Smooth muscle cell (in vitro differentiated cells): ENCODE measurements around the gene ANO2. TPM values are rescaled to one million over a fixed set of nuclear protein-coding genes. Genes with fewer than 3 reads are reported as not detected.

ENCODE experiments used
- DNase-seq: peaks from one replicate; lab custom pipeline; 2025; ENCODE audit not compliant: unreplicated experiment; lab: John Stamatoyannopoulos, UW
- H2AFZ ChIP-seq: fragments of 200-600 bp; sonication (generic); 2 replicates; pipeline ENCODE4 v1.6.0; 2016; ENCODE audit warnings: antibody characterized with exemption, low read depth, mild to moderate bottlenecking
- H3F3A ChIP-seq: fragments of 200-600 bp; sonication (generic); 2 replicates; pipeline ENCODE4 v1.6.0; 2017; ENCODE audit warnings: antibody characterized with exemption, low read depth
- H3K27ac ChIP-seq: fragments of 200-600 bp; sonication (generic); 2 replicates; pipeline ENCODE4 v1.5.1; 2016; ENCODE audit warnings: low read depth, mild to moderate bottlenecking
- H3K27me3 ChIP-seq: fragments of 200-600 bp; sonication (generic); 2 replicates; pipeline ENCODE4 v1.6.1; 2016; ENCODE audit warnings: low read depth, mild to moderate bottlenecking
- H3K36me3 ChIP-seq: fragments of 200-600 bp; sonication (generic); 2 replicates; pipeline ENCODE4 v1.5.1; 2016; ENCODE audit warnings: low read depth
- H3K4me1 ChIP-seq: fragments of 200-600 bp; sonication (generic); 2 replicates; pipeline ENCODE4 v1.5.1; 2016; ENCODE audit warnings: low read depth
- H3K4me2 ChIP-seq: fragments of 200-600 bp; sonication (generic); 2 replicates; pipeline ENCODE4 v1.6.0; 2016; ENCODE audit warnings: mild to moderate bottlenecking
- H3K4me3 ChIP-seq: fragments of 200-600 bp; sonication (generic); 2 replicates; pipeline ENCODE4 v1.5.1; 2016; ENCODE audit warnings: mild to moderate bottlenecking
- H3K79me2 ChIP-seq: fragments of 200-600 bp; sonication (generic); 2 replicates; pipeline ENCODE4 v1.6.0; 2016; ENCODE audit warnings: low read depth, mild to moderate bottlenecking
- H3K9ac ChIP-seq: fragments of 200-600 bp; sonication (generic); 2 replicates; pipeline ENCODE4 v1.6.0; 2016; ENCODE audit warnings: low read depth
- H3K9me3 ChIP-seq: fragments of 200-600 bp; sonication (generic); replicated peaks from 2 replicates; pipeline ENCODE4 v1.5.1; 2016; ENCODE audit warnings: low read depth
- H4K20me1 ChIP-seq: fragments of 200-600 bp; sonication (generic); 2 replicates; pipeline ENCODE4 v1.6.0; 2016; ENCODE audit warnings: low read depth
- WGBS: methylation state at CpG from one replicate; pipeline ENCODE4 v1.1.7; 2016; ENCODE audit warnings: low lambda C conversion rate; 5-methylcytosine and 5-hydroxymethylcytosine counted together
- polyA plus RNA-seq: library from polyadenylated mRNA; unstranded; fragments of >200 nt; fragmentation: Nextera tagmentation; extraction: Ambion mirVana; gene quantifications from 2 replicates; pipeline ENCODE4 v1.2.1, GENCODE V29; 2016
- total RNA-seq: library from RNA; depleted of rRNA; stranded (reverse); fragments of >200 nt; gene quantifications from 2 replicates; pipeline ENCODE4 v1.2.3, GENCODE V29; 2014
- TF ChIP-seq, protein P1 (sequence below): fragments of 200-600 bp; sonication (generic); IDR thresholded peaks from 2 replicates; pipeline ENCODE4 v1.5.1; 2017; ENCODE audit warnings: borderline replicate concordance, mild to moderate bottlenecking, antibody characterized with exemption; ENCODE audit not compliant: insufficient read depth, poor library complexity, severe bottlenecking

The ANO2 gene
- total and polyA plus RNA-seq, 2 experiments from 2014 or later: 0.18 TPM; not detected in 1

GRCh38 chr12:5927732-5928516, 17.1 kb downstream of the ANO2 start:
- 86% methylated on average over 4 of the region's 4 CpGs for WGBS
- peaks cover 11% of the 10 kb centered on the region for H3K27me3 ChIP-seq

GRCh38 chr12:5925646-5926045, 19.4 kb downstream of the ANO2 start:
- DNase-seq: no peak
- Histone ChIP-seq H4K20me1 (no peaks in the 10 kb centered on the region), H3K4me1 (no peaks in the 10 kb centered on the region), H2AFZ (no peak overlapping the region), H3K9me3 (no peaks in the 10 kb centered on the region), H3F3A (no peaks in the 10 kb centered on the region), H3K27me3 (peaks cover 11% of the 10 kb centered on the region), H3K9ac (no peak overlapping the region), H3K4me2 (no peak overlapping the region), H3K79me2 (no peaks in the 10 kb centered on the region), H3K4me3 (no peak overlapping the region), H3K36me3 (no peaks in the 10 kb centered on the region), H3K27ac (no peak overlapping the region)
- 91% methylated on average over 9 of the region's 9 CpGs for WGBS
- TF ChIP-seq, protein P1, sequence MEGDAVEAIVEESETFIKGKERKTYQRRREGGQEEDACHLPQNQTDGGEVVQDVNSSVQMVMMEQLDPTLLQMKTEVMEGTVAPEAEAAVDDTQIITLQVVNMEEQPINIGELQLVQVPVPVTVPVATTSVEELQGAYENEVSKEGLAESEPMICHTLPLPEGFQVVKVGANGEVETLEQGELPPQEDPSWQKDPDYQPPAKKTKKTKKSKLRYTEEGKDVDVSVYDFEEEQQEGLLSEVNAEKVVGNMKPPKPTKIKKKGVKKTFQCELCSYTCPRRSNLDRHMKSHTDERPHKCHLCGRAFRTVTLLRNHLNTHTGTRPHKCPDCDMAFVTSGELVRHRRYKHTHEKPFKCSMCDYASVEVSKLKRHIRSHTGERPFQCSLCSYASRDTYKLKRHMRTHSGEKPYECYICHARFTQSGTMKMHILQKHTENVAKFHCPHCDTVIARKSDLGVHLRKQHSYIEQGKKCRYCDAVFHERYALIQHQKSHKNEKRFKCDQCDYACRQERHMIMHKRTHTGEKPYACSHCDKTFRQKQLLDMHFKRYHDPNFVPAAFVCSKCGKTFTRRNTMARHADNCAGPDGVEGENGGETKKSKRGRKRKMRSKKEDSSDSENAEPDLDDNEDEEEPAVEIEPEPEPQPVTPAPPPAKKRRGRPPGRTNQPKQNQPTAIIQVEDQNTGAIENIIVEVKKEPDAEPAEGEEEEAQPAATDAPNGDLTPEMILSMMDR: no peak

More at GRCh38 chr12:5927732-5928516, 17.1 kb downstream of the ANO2 start:
- no peak overlapping the region for H2AFZ ChIP-seq
- no peak overlapping the region for H3K4me3 ChIP-seq
- H3K27ac ChIP-seq: no peak overlapping the region
- no peaks in the 10 kb centered on the region for H3K4me1 ChIP-seq
- no peaks in the 10 kb centered on the region for H3K9me3 ChIP-seq
- no peak overlapping the region for H3K4me2 ChIP-seq
- H3K9ac ChIP-seq: no peak overlapping the region
- no peaks in the 10 kb centered on the region for H3K36me3 ChIP-seq
- H4K20me1 ChIP-seq: no peaks in the 10 kb centered on the region
- TF ChIP-seq, protein P1: no peak
- no peaks in the 10 kb centered on the region for H3K79me2 ChIP-seq
- no peak for DNase-seq
- no peaks in the 10 kb centered on the region for H3F3A ChIP-seq

- Histone ChIP-seq H3K27me3 (peaks cover 11% of the 10 kb centered on the region), H3K4me2 (no peak overlapping the region), H3F3A (no peaks in the 10 kb centered on the region), H3K27ac (no peak overlapping the region), H3K9me3 (no peaks in the 10 kb centered on the region), H3K4me3 (no peak overlapping the region), H2AFZ (no peak overlapping the region), H3K4me1 (no peaks in the 10 kb centered on the region), H3K9ac (no peak overlapping the region), H3K79me2 (no peaks in the 10 kb centered on the region), H4K20me1 (no peaks in the 10 kb centered on the region), H3K36me3 (no peaks in the 10 kb centered on the region)
- TF ChIP-seq, protein P1: no peak
- no peak for DNase-seq
- 88% methylated on average over 7 of the region's 7 CpGs for WGBS
Observed at GRCh38 chr12:5924342-5924741, 20.7 kb downstream of the ANO2 start.

DNA sequence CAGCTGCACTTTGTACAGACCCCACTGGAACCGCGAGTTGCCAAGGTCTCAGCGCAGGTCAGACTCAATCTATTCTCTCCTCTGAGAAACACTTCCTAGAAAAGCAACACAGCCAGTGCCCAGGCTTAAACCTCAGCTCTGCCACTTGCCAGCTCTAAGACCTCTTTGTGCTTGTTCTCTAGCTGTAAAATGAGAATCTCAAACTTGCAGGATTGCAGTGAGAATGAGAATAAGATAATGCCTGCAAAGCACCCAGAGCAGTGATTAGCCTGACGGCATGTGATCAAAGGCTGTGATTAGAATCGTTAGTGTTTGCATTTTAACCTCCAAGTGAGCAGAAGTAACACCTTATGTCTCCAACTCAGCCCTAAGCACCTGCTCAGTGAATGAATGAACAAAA, 21.3 kb downstream of the ANO2 start:
- no peak overlapping the region for H3K4me3 ChIP-seq
- no peaks in the 10 kb centered on the region for H3K4me1 ChIP-seq
- H3F3A ChIP-seq: no peaks in the 10 kb centered on the region
- no peaks in the 10 kb centered on the region for H3K79me2 ChIP-seq
- no peak overlapping the region for H2AFZ ChIP-seq
- H3K27ac ChIP-seq: no peak overlapping the region
- H3K27me3 ChIP-seq: peaks cover 11% of the 10 kb centered on the region
- no peak for DNase-seq
- H3K36me3 ChIP-seq: no peaks in the 10 kb centered on the region
- H3K9ac ChIP-seq: no peak overlapping the region
- TF ChIP-seq, protein P1: no peak
- 72% methylated on average over 5 of the region's 5 CpGs for WGBS
- no peak overlapping the region for H3K4me2 ChIP-seq
- H3K9me3 ChIP-seq: no peaks in the 10 kb centered on the region
- no peaks in the 10 kb centered on the region for H4K20me1 ChIP-seq
